SK-N-SH (cell line): ENCODE data around the gene LIMS2. TPM values are rescaled to one million over a fixed set of nuclear protein-coding genes. Genes with fewer than 3 reads are reported as not detected.

Source experiments
- CTCF ChIA-PET: fragments of 300-600, 350-600 bp; formaldehyde crosslinking; extraction: SDS; loops from one replicate; lab custom pipeline; 2021; lab: Yijun Ruan, JAX
- POLR2A ChIA-PET: fragments of 350-600 bp; sonication (Branson Sonifier 250); formaldehyde crosslinking; extraction: SDS; loops from one replicate; lab custom pipeline; 2020; ENCODE audit warnings: antibody characterized with exemption, inconsistent platforms; lab: Yijun Ruan, JAX
- DNase-seq: peaks from one replicate; pipeline ENCODE4 v3.0.0; 2012
- H2AFZ ChIP-seq: fragments of 200-600 bp; sonication (generic); 2 replicates; pipeline ENCODE4 v1.8.1; 2016; ENCODE audit warnings: antibody characterized with exemption, mild to moderate bottlenecking, low read depth
- H3F3A ChIP-seq: fragments of 200-600 bp; sonication (generic); replicated peaks from 2 replicates; pipeline ENCODE3; 2016; ENCODE audit warnings: antibody characterized with exemption, mild to moderate bottlenecking; ENCODE audit not compliant: insufficient read depth
- H3K27ac ChIP-seq, 2 experiments: fragments of 200-500 bp in 1 of 2; fragments of 200-600 bp in 1 of 2; sonication (Bioruptor generic) in 1 of 2; sonication (generic), shearing (Covaris generic) in 1 of 2; 2 replicates each; pipeline versions ENCODE4 v1.5.1 to v1.6.1; 2014 to 2016; ENCODE audit warnings: low read depth in 2 of 2, inconsistent platforms in 1 of 2, low read length in 1 of 2, mild to moderate bottlenecking in 1 of 2, mixed read lengths in 1 of 2
- H3K27me3 ChIP-seq: fragments of 200-600 bp; sonication (generic), shearing (Covaris generic); 2 replicates; pipeline ENCODE4 v1.6.1; 2016; ENCODE audit warnings: mixed run types; ENCODE audit not compliant: insufficient read depth
- H3K36me3 ChIP-seq, 2 experiments: fragments of 200-500 bp in 1 of 2; fragments of 200-600 bp in 1 of 2; sonication (Bioruptor generic) in 1 of 2; sonication (generic) in 1 of 2; replicated peaks in 1 of 2; 2 replicates each; pipeline versions ENCODE3 to v1.5.1; 2014 to 2016; ENCODE audit warnings: low read length in 1 of 2, mild to moderate bottlenecking in 1 of 2; ENCODE audit not compliant: insufficient read depth in 2 of 2, control insufficient read depth in 1 of 2
- H3K4me1 ChIP-seq, 2 experiments: fragments of 200-500 bp in 1 of 2; fragments of 200-600 bp in 1 of 2; sonication (Bioruptor generic) in 1 of 2; sonication (generic), shearing (Covaris generic) in 1 of 2; 2 replicates each; pipeline versions ENCODE4 v1.5.1 to v1.6.1; 2014 to 2016; ENCODE audit warnings: low read depth in 1 of 2, low read length in 1 of 2, mixed run types in 1 of 2; ENCODE audit not compliant: insufficient read depth in 2 of 2, control insufficient read depth in 1 of 2
- H3K4me2 ChIP-seq: fragments of 200-600 bp; sonication (generic), shearing (Covaris generic); 2 replicates; pipeline ENCODE4 v1.6.1; 2017; ENCODE audit warnings: mixed run types
- H3K4me3 ChIP-seq, 2 experiments: fragments of 200-500 bp in 1 of 2; fragments of 200-600 bp in 1 of 2; sonication (Bioruptor generic) in 1 of 2; sonication (generic), shearing (Covaris generic) in 1 of 2; 2 replicates each; pipeline versions ENCODE4 v1.5.1 to v1.8.1; 2014 to 2016; ENCODE audit warnings: low read depth in 2 of 2, inconsistent platforms in 1 of 2, low read length in 1 of 2, mild to moderate bottlenecking in 1 of 2, mixed read lengths in 1 of 2, moderate library complexity in 1 of 2
- H3K79me2 ChIP-seq: fragments of 200-600 bp; sonication (generic); 2 replicates; pipeline ENCODE4 v1.8.1; 2017; ENCODE audit warnings: mild to moderate bottlenecking; ENCODE audit not compliant: insufficient read depth
- H3K9ac ChIP-seq: fragments of 200-600 bp; sonication (generic); 2 replicates; pipeline ENCODE4 v1.6.1; 2017; ENCODE audit warnings: mixed run types
- H3K9me2 ChIP-seq: fragments of 200-600 bp; sonication (generic); 2 replicates; pipeline ENCODE4 v1.6.1; 2017; ENCODE audit warnings: mixed run types
- H3K9me3 ChIP-seq: fragments of 200-600 bp; sonication (generic); 2 replicates; pipeline ENCODE4 v1.6.1; 2017; ENCODE audit warnings: mixed run types, mild to moderate bottlenecking, moderate library complexity
- H4K20me1 ChIP-seq: fragments of 200-600 bp; sonication (generic); 2 replicates; pipeline ENCODE4 v1.6.1; 2017; ENCODE audit warnings: mild to moderate bottlenecking, mixed run types; ENCODE audit not compliant: insufficient read depth
- CTCF ChIP-seq: fragments of 200-600 bp; sonication (generic); IDR thresholded peaks from 2 replicates; pipeline ENCODE4 v1.6.1; 2017; ENCODE audit warnings: antibody characterized with exemption, mild to moderate bottlenecking, moderate library complexity
- GABPA ChIP-seq: IDR thresholded peaks from 2 replicates; pipeline ENCODE4 v1.4.0; 2012; ENCODE audit warnings: low read depth, mild to moderate bottlenecking
- MAX ChIP-seq: IDR thresholded peaks from 2 replicates; pipeline ENCODE4 v1.4.0; 2012; ENCODE audit warnings: low read depth
- MXI1 ChIP-seq: IDR thresholded peaks from 2 replicates; pipeline ENCODE4 v1.6.1; 2012; ENCODE audit warnings: mild to moderate bottlenecking, low read depth, low read length, improper control_type of control experiment
- PBX3 ChIP-seq: IDR thresholded peaks from 2 replicates; pipeline ENCODE4; 2012
- RAD21 ChIP-seq: IDR thresholded peaks from 2 replicates; pipeline ENCODE4 v1.6.1; 2012; ENCODE audit warnings: mild to moderate bottlenecking, low read length
- RFX5 ChIP-seq: IDR thresholded peaks from 2 replicates; pipeline ENCODE4 v1.6.1; 2012; ENCODE audit warnings: mild to moderate bottlenecking, improper control_type of control experiment, low read length
- SMC3 ChIP-seq: IDR thresholded peaks from 2 replicates; pipeline ENCODE4 v1.6.1; 2012; ENCODE audit warnings: low read depth, low read length, improper control_type of control experiment
- TEAD4 ChIP-seq: IDR thresholded peaks from 2 replicates; pipeline ENCODE4 v1.4.0; 2012; ENCODE audit warnings: mild to moderate bottlenecking, borderline replicate concordance; ENCODE audit not compliant: insufficient read depth
- WGBS: methylation state at CpG from one replicate; pipeline ENCODE4 v1.1.6; 2017; ENCODE audit warnings: low lambda C conversion rate; 5-methylcytosine and 5-hydroxymethylcytosine counted together
- polyA plus RNA-seq, 3 experiments: library from polyadenylated mRNA; depleted of rRNA; stranded (reverse); fragments of >200 nt; gene quantifications; 2 replicates each; pipeline ENCODE4 v1.2.3, GENCODE V29; 2012

LIMS2 gene
- polyA plus RNA-seq, 1 of the 3 experiments (the other 2 are of a cell fraction): 2.7 TPM

GRCh38 chr2:127697482-127698180, 22.3 kb upstream of the LIMS2 start (continued):
- TF ChIP-seq PBX3 (no peak), MAX (no peak)

- no peaks in the 10 kb centered on the region for H3K9me2 ChIP-seq
- DNase-seq: peak; percentile 90
- H3K27ac ChIP-seq: no peak overlapping the region
- H3K9me3 ChIP-seq: no peaks in the 10 kb centered on the region
- no peaks in the 10 kb centered on the region for H3K36me3 ChIP-seq
- H3K79me2 ChIP-seq: no peaks in the 10 kb centered on the region
- H3K27me3 ChIP-seq: no peaks in the 10 kb centered on the region
- H3K9ac ChIP-seq: no peak overlapping the region
- H3F3A ChIP-seq: no peaks in the 10 kb centered on the region
- peaks cover 0 to 11% of the 10 kb centered on the region in 2 experiments; a peak in 2 of 4 replicates for H3K4me1 ChIP-seq
- CTCF ChIA-PET: interaction anchor here (0.7 to 2.6 kb wide), 18 partner anchors 9 to 280 kb away, joined by 3 to 22 read pairs (median 4); partner anchors contain the start of genes GPR17, IWS1 and LIMS2
- no peaks in the 10 kb centered on the region for H4K20me1 ChIP-seq
- peak overlapping the region in 1 of 2 experiments; percentile 36; a peak in 2 of 4 replicates for H3K4me3 ChIP-seq
- WGBS: 34% methylated on average over 31 of the region's 52 CpGs
- peak overlapping the region; percentile 76; the same call in 1 of the 2 replicates for H2AFZ ChIP-seq
- peak overlapping the region; percentile 37; the same call in 1 of the 2 replicates for H3K4me2 ChIP-seq
- TF ChIP-seq MXI1 (peak; percentile 40; the same call in 1 of the 2 replicates), MAX (peak; percentile 68), SMC3 (peak; percentile 40; the same call in 1 of the 2 replicates), PBX3 (no peak), GABPA (no peak), TEAD4 (no peak), RAD21 (peak; percentile 76), CTCF (peak; percentile 46), RFX5 (0 out of 2 replicates have a peak, but pooled peaks have one; percentile 32)
- TF ChIP-seq, all 33 proteins: peak for 6
- POLR2A ChIA-PET: no interaction called here
Measured at GRCh38 chr2:127695491-127696472, 20.5 kb upstream of the LIMS2 start.
